Measurements from ENCODE around the gene CCM2.

DNA sequence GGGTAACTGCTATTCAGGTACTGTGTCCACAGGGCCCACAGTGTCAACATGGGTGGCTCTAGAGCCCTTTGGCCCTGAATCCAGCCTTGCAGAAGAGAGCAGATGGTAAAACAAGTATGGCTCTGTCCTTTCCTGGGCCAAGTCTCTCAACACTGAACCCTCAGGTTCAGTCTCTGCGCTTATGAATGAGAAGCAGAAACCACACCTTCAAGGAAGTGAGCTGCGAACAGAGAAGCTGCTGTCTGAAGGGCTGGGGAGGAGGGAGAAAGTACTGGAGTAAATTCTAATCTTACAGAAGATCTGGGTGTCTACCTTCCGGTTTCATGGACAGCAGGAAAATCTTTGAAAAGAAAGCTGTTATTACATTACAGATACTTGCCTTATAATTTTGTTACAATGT lies 107.4 kb downstream of the CCM2 start:
- no peak for TF ChIP-seq CTCF (conservative IDR thresholded peaks at IDR 0.05; ENCODE audit: low read length)
- TF ChIP-seq EZH2phosphoT487 (IDR thresholded peaks at IDR 0.05; ENCODE audit: borderline replicate concordance, low read depth, low read length), result no peak
